Liver (tissue), 3 donors: Measurements from ENCODE around the gene DDR2.

Experiments
- CTCF ChIP-seq: fragments of 150-350 bp; IDR thresholded peaks from 2 replicates; pipeline ENCODE4 v1.5.1; 2017; ENCODE audit warnings: improper control_type of control experiment, low read depth, low read length; ENCODE audit not compliant: missing input control
- FOXA1 ChIP-seq: IDR thresholded peaks from 2 replicates; pipeline ENCODE4 v1.6.1; 2016; ENCODE audit warnings: antibody characterized with exemption
- MAX ChIP-seq: IDR thresholded peaks from 2 replicates; pipeline ENCODE4 v1.6.1; 2016; ENCODE audit warnings: antibody characterized with exemption
- RAD21 ChIP-seq, 2 donors: IDR thresholded peaks; 2 replicates each; pipeline ENCODE4 v1.6.1; 2016; ENCODE audit warnings: antibody characterized with exemption in 2 of 2, mild to moderate bottlenecking in 2 of 2
- TAF1 ChIP-seq: conservative IDR thresholded peaks from 2 replicates; pipeline ENCODE4 v1.6.1; 2016; ENCODE audit warnings: antibody characterized with exemption, mild to moderate bottlenecking
- ZBTB33 ChIP-seq: IDR thresholded peaks from 2 replicates; pipeline ENCODE4 v1.6.1; 2016; ENCODE audit warnings: antibody characterized with exemption
- donor health status: healthy.
- donor health status: healthy.

GRCh38 chr1:162753001-162753658 lies 120.9 kb downstream of the DDR2 start:
- no peak for TF ChIP-seq CTCF
- peak; percentile 26 for TF ChIP-seq ZBTB33
- TF ChIP-seq FOXA1 = no peak
- TF ChIP-seq TAF1 = no peak
- TF ChIP-seq RAD21 (IDR thresholded peaks at IDR 0.05) = peak; percentile 39 to 47
- no peak for TF ChIP-seq MAX
